ENCODE results near the gene RAB26.

GRCh38 chr16:2162676-2163118, 14.3 kb downstream of the RAB26 start:
- no peak for TF ChIP-seq ZNF70 (CRISPR knock-in tag; IDR thresholded peaks at IDR 0.05)
- TF ChIP-seq ZC3H10 (CRISPR knock-in tag; IDR thresholded peaks at IDR 0.05) = no peak
- no peak for TF ChIP-seq ZFP3 (CRISPR knock-in tag; IDR thresholded peaks at IDR 0.05)
- no peak for TF ChIP-seq CREB5 (CRISPR knock-in tag; IDR thresholded peaks at IDR 0.05; ENCODE audit: low read depth)
- TF ChIP-seq PATZ1 (CRISPR knock-in tag; IDR thresholded peaks at IDR 0.05; ENCODE audit: borderline replicate concordance) = no peak
- TF ChIP-seq ISL1 (CRISPR knock-in tag; IDR thresholded peaks at IDR 0.05) = no peak
- no peak for TF ChIP-seq CSDC2 (CRISPR knock-in tag; IDR thresholded peaks at IDR 0.05)
- TF ChIP-seq ARNTL (CRISPR knock-in tag; IDR thresholded peaks at IDR 0.05; ENCODE audit: borderline replicate concordance, low read depth) = no peak
- TF ChIP-seq GLIS3 (CRISPR knock-in tag; IDR thresholded peaks at IDR 0.05) = no peak
- TF ChIP-seq ZFP30 (CRISPR knock-in tag; IDR thresholded peaks at IDR 0.05) = no peak
- no peak for TF ChIP-seq BACH2 (CRISPR knock-in tag; IDR thresholded peaks at IDR 0.05; ENCODE audit: borderline replicate concordance)

Measured in SK-N-SH treated with all-trans-retinoic acid at 6 μM for 48 hours (cell line).